Endothelial cell (in vitro differentiated cells): ENCODE results near the gene LIX1L. TPM values are rescaled to one million over a fixed set of nuclear protein-coding genes. Genes with fewer than 3 reads are reported as not detected.
A peak's percentile ranks its signal among the peaks of the same experiment; 100 is the strongest.

Source experiments
- DNase-seq: peaks from one replicate; pipeline ENCODE4 v3.0.0; 2021; ENCODE audit warnings: low spot score
- H3K27ac Mint-ChIP-seq: one replicate; pipeline ENCODE4 v1.8.0; 2021; ENCODE audit warnings: mixed read lengths, inconsistent platforms; ENCODE audit not compliant: unreplicated experiment
- H3K27me3 Mint-ChIP-seq: one replicate; pipeline ENCODE4 v1.8.0; 2021; ENCODE audit warnings: mild to moderate bottlenecking, moderate library complexity, mixed read lengths, inconsistent platforms; ENCODE audit not compliant: unreplicated experiment
- H3K36me3 Mint-ChIP-seq: one replicate; pipeline ENCODE4 v1.8.0; 2021; ENCODE audit warnings: mild to moderate bottlenecking, low read depth, mixed read lengths, inconsistent platforms; ENCODE audit not compliant: unreplicated experiment
- H3K4me1 Mint-ChIP-seq: one replicate; pipeline ENCODE4 v1.8.0; 2021; ENCODE audit warnings: mild to moderate bottlenecking, mixed read lengths, inconsistent platforms; ENCODE audit not compliant: unreplicated experiment
- H3K4me3 Mint-ChIP-seq: one replicate; pipeline ENCODE4 v1.8.0; 2021; ENCODE audit warnings: mild to moderate bottlenecking, mixed read lengths, inconsistent platforms; ENCODE audit not compliant: unreplicated experiment
- H3K9me3 Mint-ChIP-seq: one replicate; pipeline ENCODE4 v1.8.0; 2021; ENCODE audit warnings: mixed read lengths, inconsistent platforms; ENCODE audit not compliant: unreplicated experiment
- CTCF ChIP-seq: fragments of 200-600 bp; sonication (generic); IDR thresholded peaks from one replicate; pipeline ENCODE4 v1.5.0; 2021; ENCODE audit warnings: antibody characterized with exemption; ENCODE audit not compliant: unreplicated experiment
- total RNA-seq: library from RNA; stranded (reverse); fragmentation: NEBNext Ultra II Directional; extraction: Animal tissue kit (Norgen Biotek cat#: 25700); gene quantifications from one replicate; pipeline ENCODE4 v1.2.1, GENCODE V29; 2021; ENCODE audit not compliant: unreplicated experiment

Gene LIX1L
- total RNA-seq, 1 donor from 2014 or later: 83.3 TPM

- Mint-ChIP-seq H3K4me1 (peaks cover 9% of the 10 kb centered on the region), H3K27ac (no peak overlapping the region), H3K9me3 (no peaks in the 10 kb centered on the region), H3K36me3 (peaks cover 35% of the 10 kb centered on the region), H3K4me3 (no peak overlapping the region), H3K27me3 (no peaks in the 10 kb centered on the region)
- no peak for DNase-seq
- no peak for TF ChIP-seq CTCF
These were observed 8.6 kb downstream of the LIX1L start for GRCh38 chr1:145949219-145949618.

GRCh38 chr1:145947551-145947950, 10.3 kb downstream of the LIX1L start:
- Mint-ChIP-seq H3K9me3 (no peaks in the 10 kb centered on the region), H3K27me3 (no peaks in the 10 kb centered on the region), H3K27ac (no peak overlapping the region), H3K36me3 (peaks cover 46% of the 10 kb centered on the region), H3K4me1 (peaks cover 4% of the 10 kb centered on the region), H3K4me3 (no peak overlapping the region)
- no peak for TF ChIP-seq CTCF
- no peak for DNase-seq

- Mint-ChIP-seq H3K36me3 (peaks cover 48% of the 10 kb centered on the region), H3K27me3 (no peaks in the 10 kb centered on the region), H3K4me3 (no peak overlapping the region), H3K4me1 (peaks cover 4% of the 10 kb centered on the region), H3K27ac (no peak overlapping the region), H3K9me3 (no peaks in the 10 kb centered on the region)
- no peak for DNase-seq
- no peak for TF ChIP-seq CTCF
These were observed 11.3 kb downstream of the LIX1L start for GRCh38 chr1:145946477-145946986.

GRCh38 chr1:145944532-145944931, 13.3 kb downstream of the LIX1L start:
- no peak for DNase-seq
- Mint-ChIP-seq H3K27ac (no peak overlapping the region), H3K4me3 (peak overlapping the region; percentile 52), H3K36me3 (peaks cover 46% of the 10 kb centered on the region), H3K9me3 (no peaks in the 10 kb centered on the region), H3K27me3 (no peaks in the 10 kb centered on the region), H3K4me1 (no peaks in the 10 kb centered on the region)
- TF ChIP-seq CTCF: no peak

- no peak for TF ChIP-seq CTCF
- Mint-ChIP-seq H3K4me3 (peak overlapping the region; percentile 7), H3K36me3 (peaks cover 40% of the 10 kb centered on the region), H3K4me1 (no peaks in the 10 kb centered on the region), H3K27me3 (no peaks in the 10 kb centered on the region), H3K27ac (no peak overlapping the region), H3K9me3 (no peaks in the 10 kb centered on the region)
- no peak for DNase-seq
These were observed 14.9 kb downstream of the LIX1L start for GRCh38 chr1:145942871-145943270.
